C4-2B (cell line): ENCODE results near the gene MKNK1.

ENCODE experiments used
- ZFX ChIP-seq: fragments of 450-650 bp; IDR thresholded peaks from 2 replicates; pipeline ENCODE4 v1.6.1; 2017
- TF ChIP-seq, protein P1 (sequence below): fragments of 450-650 bp; conservative IDR thresholded peaks from 2 replicates; pipeline ENCODE4 v1.5.1; 2017; ENCODE audit warnings: mild to moderate bottlenecking

- TF ChIP-seq, protein P1, sequence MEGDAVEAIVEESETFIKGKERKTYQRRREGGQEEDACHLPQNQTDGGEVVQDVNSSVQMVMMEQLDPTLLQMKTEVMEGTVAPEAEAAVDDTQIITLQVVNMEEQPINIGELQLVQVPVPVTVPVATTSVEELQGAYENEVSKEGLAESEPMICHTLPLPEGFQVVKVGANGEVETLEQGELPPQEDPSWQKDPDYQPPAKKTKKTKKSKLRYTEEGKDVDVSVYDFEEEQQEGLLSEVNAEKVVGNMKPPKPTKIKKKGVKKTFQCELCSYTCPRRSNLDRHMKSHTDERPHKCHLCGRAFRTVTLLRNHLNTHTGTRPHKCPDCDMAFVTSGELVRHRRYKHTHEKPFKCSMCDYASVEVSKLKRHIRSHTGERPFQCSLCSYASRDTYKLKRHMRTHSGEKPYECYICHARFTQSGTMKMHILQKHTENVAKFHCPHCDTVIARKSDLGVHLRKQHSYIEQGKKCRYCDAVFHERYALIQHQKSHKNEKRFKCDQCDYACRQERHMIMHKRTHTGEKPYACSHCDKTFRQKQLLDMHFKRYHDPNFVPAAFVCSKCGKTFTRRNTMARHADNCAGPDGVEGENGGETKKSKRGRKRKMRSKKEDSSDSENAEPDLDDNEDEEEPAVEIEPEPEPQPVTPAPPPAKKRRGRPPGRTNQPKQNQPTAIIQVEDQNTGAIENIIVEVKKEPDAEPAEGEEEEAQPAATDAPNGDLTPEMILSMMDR = peak; percentile 98
- no peak for TF ChIP-seq ZFX
Observed at GRCh38 chr1:46527474-46528296, 76.4 kb downstream of the MKNK1 start.
